Stimulated activated CD4-positive, alpha-beta T cell treated with anti-CD3 and anti-CD28 coated beads, Interleukin-4, amount 100 ng/mL, for 48 hours (primary cell): ENCODE results near the gene ALPI.
A peak's percentile ranks its signal among the peaks of the same experiment; 100 is the strongest.
"Not testable (repeated sequence)": the region's sequence is repeated elsewhere in the genome, so short reads cannot be mapped to it uniquely, and the experiment has no call there.

Source experiments
- DNase-seq, 2 donors: peaks; one replicate each; pipeline ENCODE4 v3.0.0-alpha.2; 2020; ENCODE audit warnings: low read depth in 2 of 2

ALPI gene

GRCh38 chr2:232441922-232442321 lies 14.0 kb upstream of the ALPI start:
- not testable (repeated sequence) for DNase-seq

- DNase-seq, result not testable (repeated sequence)
These were observed 13.5 kb upstream of the ALPI start for GRCh38 chr2:232442431-232442830.

- DNase-seq, result not testable (repeated sequence)
These were observed 12.9 kb upstream of the ALPI start for GRCh38 chr2:232443047-232443446.

GRCh38 chr2:232443669-232444408 lies 12.1 kb upstream of the ALPI start:
- DNase-seq, result not testable (repeated sequence)

- peak; percentile 65 to 76 for DNase-seq
These were observed 11.4 kb upstream of the ALPI start for GRCh38 chr2:232444409-232445148.

GRCh38 chr2:232445149-232445885 lies 10.6 kb upstream of the ALPI start:
- DNase-seq, result not testable (repeated sequence)

GRCh38 chr2:232446266-232446777 lies 9.6 kb upstream of the ALPI start:
- DNase-seq, result not testable (repeated sequence)

GRCh38 chr2:232447091-232447620 lies 8.8 kb upstream of the ALPI start:
- no peak for DNase-seq

GRCh38 chr2:232447638-232448303 lies 8.2 kb upstream of the ALPI start:
- no peak for DNase-seq

GRCh38 chr2:232448304-232448690 lies 7.7 kb upstream of the ALPI start:
- no peak for DNase-seq

GRCh38 chr2:232449964-232450363 lies 6.0 kb upstream of the ALPI start:
- DNase-seq, result no peak

- DNase-seq, result not testable (repeated sequence)
These were observed 4.3 kb upstream of the ALPI start for GRCh38 chr2:232451645-232452044.

GRCh38 chr2:232454630-232455029 lies 1.3 kb upstream of the ALPI start:
- no peak for DNase-seq

GRCh38 chr2:232456296-232457120 lies 555 bp downstream of the ALPI start:
- DNase-seq, result no peak

GRCh38 chr2:232457121-232458011 lies 1.4 kb downstream of the ALPI start:
- no peak for DNase-seq

- DNase-seq, result no peak
These were observed 2.2 kb downstream of the ALPI start for GRCh38 chr2:232458051-232458660.

GRCh38 chr2:232458661-232459418 lies 2.9 kb downstream of the ALPI start:
- DNase-seq, result no peak

GRCh38 chr2:232459419-232460035 lies 3.6 kb downstream of the ALPI start:
- no peak for DNase-seq
